HepG2 (cell line): Measurements from ENCODE around the gene TPX2. TPM values are rescaled to one million over a fixed set of nuclear protein-coding genes. Genes with fewer than 3 reads are reported as not detected.
"Not testable (repeated sequence)": the region's sequence is repeated elsewhere in the genome, so short reads cannot be mapped to it uniquely, and the experiment has no call there.

ENCODE experiments used
- ATAC-seq: fragments of 200-7000 bp; cut with Tn5 transposase; 3 replicates; pipeline ENCODE4 v1.9.1; 2020; ENCODE audit warnings: mild to moderate bottlenecking, moderate library complexity
- BruUV-seq: library from RNA; stranded (reverse); fragments of 400-500 nt; replicated peaks from 2 replicates; lab custom pipeline; 2021; lab: Mats Ljungman, UMichigan
- CTCF ChIA-PET: fragments of 300-600 bp; formaldehyde crosslinking; extraction: SDS; loops from one replicate; lab custom pipeline; 2021; ENCODE audit warnings: low total read pairs, inconsistent platforms, low intra/inter-chr PET ratio; lab: Yijun Ruan, JAX
- POLR2A ChIA-PET: fragments of 350-600 bp; sonication (Branson Sonifier 250); formaldehyde crosslinking; loops from one replicate; lab custom pipeline; 2020; ENCODE audit warnings: antibody characterized with exemption, inconsistent platforms; lab: Yijun Ruan, JAX
- DNase-seq: peaks from one replicate; pipeline ENCODE4 v3.0.0-alpha.2; 2015; ENCODE audit warnings: low spot score
- FAIRE-seq: peaks from 3 replicates; lab custom pipeline; 2011; peaks lifted over from hg19 to GRCh38; lab: Jason Lieb, UNC
- H2AFZ ChIP-seq: one replicate; pipeline ENCODE4 v1.6.1; 2011; ENCODE audit warnings: low read length, inconsistent platforms
- H3K27ac ChIP-seq: fragments of 300-600 bp; 3 replicates; pipeline ENCODE4 v1.8.0; 2011; ENCODE audit warnings: mixed run types, mild to moderate bottlenecking, mixed read lengths, low read length, inconsistent platforms; ENCODE audit not compliant: insufficient read depth; ENCODE audit errors: extremely low read length
- H3K27me3 ChIP-seq, 2 experiments: fragments of 200-600 bp in 1 of 2; 2 replicates in 1 of 2; 3 replicates in 1 of 2; pipeline versions ENCODE4 v1.6.0 to v1.8.0; 2011; ENCODE audit warnings: low read length in 2 of 2, mild to moderate bottlenecking in 2 of 2, moderate library complexity in 2 of 2, inconsistent platforms in 1 of 2; ENCODE audit not compliant: insufficient read depth in 2 of 2, control insufficient read depth in 1 of 2
- H3K36me3 ChIP-seq, 2 experiments: fragments of 200-600 bp in 1 of 2; replicated peaks in 1 of 2; 2 replicates in 1 of 2; 3 replicates in 1 of 2; pipeline versions ENCODE4 v1.5.1 to v1.8.0; 2011; ENCODE audit warnings: low read length in 2 of 2, inconsistent platforms in 1 of 2; ENCODE audit not compliant: insufficient read depth in 2 of 2, control insufficient read depth in 1 of 2
- H3K4me1 ChIP-seq: 2 replicates; pipeline ENCODE4 v1.5.1; 2012; ENCODE audit warnings: low read length, inconsistent platforms; ENCODE audit not compliant: insufficient read depth
- H3K4me2 ChIP-seq: 2 replicates; pipeline ENCODE4 v1.6.0; 2011; ENCODE audit warnings: low read depth, low read length, inconsistent platforms
- H3K4me3 ChIP-seq, 3 experiments: fragments of 200-600 bp in 1 of 3; sonication (generic), shearing (Covaris generic) in 1 of 3; replicated peaks in 1 of 3; 2 replicates each; pipeline ENCODE4 v1.5.1; 2011 to 2016; ENCODE audit warnings: low read length in 3 of 3, inconsistent platforms in 2 of 3, low read depth in 2 of 3, mild to moderate bottlenecking in 2 of 3, control low read depth in 1 of 3, mixed read lengths in 1 of 3; ENCODE audit not compliant: insufficient read depth in 1 of 3
- H3K79me2 ChIP-seq: one replicate; pipeline ENCODE4 v1.6.1; 2011; ENCODE audit warnings: low read length, inconsistent platforms; ENCODE audit not compliant: insufficient read depth
- H3K9ac ChIP-seq: 2 replicates; pipeline ENCODE4 v1.6.0; 2011; ENCODE audit warnings: mild to moderate bottlenecking, low read depth, low read length, inconsistent platforms; ENCODE audit not compliant: insufficient read depth
- H3K9me3 ChIP-seq: 2 replicates; pipeline ENCODE4 v1.5.1; 2012; ENCODE audit warnings: mild to moderate bottlenecking, low read length
- H4K20me1 ChIP-seq: 2 replicates; pipeline ENCODE4 v1.6.0; 2011; ENCODE audit warnings: inconsistent platforms, mild to moderate bottlenecking, low read length, moderate library complexity; ENCODE audit not compliant: insufficient read depth
- CEBPB ChIP-seq: IDR thresholded peaks from 2 replicates; pipeline ENCODE4 v1.6.1; 2011; ENCODE audit warnings: low read depth, low read length, improper control_type of control experiment, borderline replicate concordance
- KDM4B ChIP-seq: sonication (generic); formaldehyde crosslinking; IDR thresholded peaks from 2 replicates; pipeline ENCODE4 v1.4.0; 2020; ENCODE audit warnings: missing genetic modification reagents
- MAFF ChIP-seq: IDR thresholded peaks from 2 replicates; pipeline ENCODE4 v1.6.1; 2011; ENCODE audit warnings: low read depth, low read length, improper control_type of control experiment
- MAFK ChIP-seq, 2 experiments: IDR thresholded peaks in 1 of 2; conservative IDR thresholded peaks in 1 of 2; 2 replicates each; pipeline ENCODE4 v1.6.1; 2011; ENCODE audit warnings: improper control_type of control experiment in 2 of 2, low read length in 2 of 2
- SYNCRIP ChIP-seq: fragments of 200-400 bp; formaldehyde crosslinking; IDR thresholded peaks from 2 replicates; pipeline ENCODE4 v1.6.1; 2018; ENCODE audit warnings: mild to moderate bottlenecking, low read depth, low read length; ENCODE audit not compliant: insufficient read depth
- WGBS: methylation state at CpG from one replicate; pipeline ENCODE4 v1.1.6; 2017; ENCODE audit warnings: low lambda C conversion rate; 5-methylcytosine and 5-hydroxymethylcytosine counted together
- in situ Hi-C: cut with HindIII; loops from 2 replicates; pipeline ENCODE4 v1.10.0; 2017; ENCODE audit warnings: low pct_unique_long_range_greater_than_20kb; ENCODE audit not compliant: extremely low pct_ligation_motif_present
- intact Hi-C: fragments of 100-400 bp; cut with micrococcal nuclease; formaldehyde crosslinking; loops from one replicate; pipeline ENCODE4 v1.10.0; 2022; ENCODE audit not compliant: unreplicated experiment
- polyA plus RNA-seq, 8 experiments: library from polyadenylated mRNA; depleted of rRNA in 3 of 8; stranded (reverse) in 7 of 8; unstranded in 1 of 8; fragments of >200 nt; fragmentation: Illumina TruSeq in 4 of 8; extraction: Trizol in 4 of 8; gene quantifications; 2 replicates each; pipeline versions ENCODE4 v1.2.1 to v1.2.3, GENCODE V29; 2011 to 2016; ENCODE audit warnings: low read depth in 4 of 8, missing spikeins in 1 of 8, mixed read lengths in 1 of 8; ENCODE audit not compliant: insufficient read depth in 1 of 8
- total RNA-seq, 5 experiments: library from RNA; depleted of rRNA; stranded (reverse); fragments of >200 nt; fragmentation: Illumina TruSeq; extraction: Trizol; gene quantifications; 2 replicates each; pipeline ENCODE4 v1.2.3, GENCODE V29; 2016; ENCODE audit warnings: low read depth in 1 of 5
- TF ChIP-seq, protein P1 (sequence below): sonication (generic); formaldehyde crosslinking; IDR thresholded peaks from 2 replicates; pipeline ENCODE4 v1.5.1; 2020; ENCODE audit warnings: mild to moderate bottlenecking, moderate library complexity, missing genetic modification reagents

The TPX2 gene
- total and polyA plus RNA-seq, 2 of the 13 experiments (the other 11 are each of a cell fraction or from before 2014, with no cell fraction given): 34.3 to 124 TPM

DNA sequence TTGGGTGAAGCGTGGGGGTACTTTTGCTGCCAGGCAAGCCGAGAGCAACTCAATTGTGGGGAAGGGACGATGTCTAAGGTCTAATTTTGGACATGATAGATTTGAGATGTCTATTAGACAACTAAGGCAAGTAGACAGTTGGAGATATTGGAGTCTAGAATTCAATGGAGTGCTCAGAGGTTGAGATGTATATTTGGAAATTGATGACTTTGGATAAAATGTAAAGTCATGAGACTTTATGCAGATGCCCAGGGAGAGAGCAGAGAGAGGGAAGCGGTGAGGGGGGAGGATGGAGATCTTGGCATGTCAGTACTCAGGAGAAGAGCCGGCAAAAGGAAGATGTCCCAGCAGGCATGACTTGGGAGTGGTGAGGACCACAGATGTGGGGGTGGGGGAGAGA, 87.0 kb downstream of the TPX2 start:
- BruUV-seq: no TSS peak
- no peak overlapping the region for H3K27ac ChIP-seq
- H3K79me2 ChIP-seq: no peaks in the 10 kb centered on the region
- no peak for DNase-seq
- 0 out of 2 replicates have a peak, but pooled peaks cover 7% of the 10 kb centered on the region for H3K4me1 ChIP-seq
- no peak for FAIRE-seq
- WGBS: 32% methylated on average over 5 of the region's 5 CpGs
- H3K4me2 ChIP-seq: no peak overlapping the region
- ChIA-PET CTCF (interaction anchor here (4.8 kb wide), 1 partner anchor 20 kb away, joined by 70 read pairs; the partner anchor contains the start of gene FOXS1), POLR2A (no interaction called here)
- TF ChIP-seq MAFK (conservative IDR thresholded peaks at IDR 0.05 in 1 of 2, IDR thresholded peaks at IDR 0.05 in 1 of 2; ENCODE audit: low read length in 2 of 2): peak; percentile 51 to 56; a peak in 3 of 4 replicates
- TF ChIP-seq KDM4B: no peak
- peak; percentile 30; the same call in 1 of the 2 replicates for TF ChIP-seq MAFF
- H3K9ac ChIP-seq: no peak overlapping the region
- ATAC-seq: no peak
- intact Hi-C loops (loop anchor here (10.0 kb wide), 1 partner anchor 129 kb away; the partner anchor contains the start of gene PDRG1), in situ Hi-C loops (loop anchor here (10.0 kb wide), 1 partner anchor 269 kb away; no protein-coding TSS in a partner anchor)
- no peaks in the 10 kb centered on the region for H3K36me3 ChIP-seq
- H2AFZ ChIP-seq: no peak overlapping the region
- H4K20me1 ChIP-seq: no peaks in the 10 kb centered on the region
- no peaks in the 10 kb centered on the region for H3K9me3 ChIP-seq
- no peak overlapping the region for H3K4me3 ChIP-seq
- H3K27me3 ChIP-seq: peaks cover 12 to 54% of the 10 kb centered on the region in 2 experiments

DNA sequence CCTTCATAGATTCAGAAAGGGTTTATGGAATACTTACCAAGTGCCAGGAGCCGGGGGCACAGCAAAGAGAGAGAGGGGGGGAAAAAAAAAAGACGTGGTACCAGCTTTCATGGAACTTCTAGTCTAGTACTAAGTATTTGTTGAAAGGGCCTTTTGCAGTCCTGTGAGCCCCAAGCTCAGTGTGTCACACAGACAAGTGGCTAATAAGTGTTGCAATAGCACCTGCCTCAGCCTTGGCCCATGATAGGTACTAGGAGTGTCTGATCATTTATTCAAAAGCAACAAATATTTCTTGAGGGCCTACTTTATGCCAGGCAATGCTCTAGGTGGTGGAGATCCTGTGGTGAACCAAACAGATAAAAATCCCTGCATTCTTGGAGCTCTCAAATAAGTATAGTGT, 88.0 kb downstream of the TPX2 start:
- in situ Hi-C loops: loop anchor here (10.0 kb wide), 1 partner anchor 268 kb away; no protein-coding TSS in a partner anchor
- H3K9me3 ChIP-seq: no peaks in the 10 kb centered on the region
- H3K4me2 ChIP-seq: no peak overlapping the region
- H2AFZ ChIP-seq: no peak overlapping the region
- ATAC-seq (no peak), DNase-seq (no peak), FAIRE-seq (no peak)
- H3K27ac ChIP-seq: no peak overlapping the region
- intact Hi-C loops: loop anchor here (10.0 kb wide), 1 partner anchor 128 kb away; the partner anchor contains the start of gene PDRG1
- no peaks in the 10 kb centered on the region for H3K36me3 ChIP-seq
- 2% methylated on average over 2 of the region's 2 CpGs for WGBS
- CTCF ChIA-PET: no interaction called here
- peaks cover 12 to 54% of the 10 kb centered on the region in 2 experiments for H3K27me3 ChIP-seq
- POLR2A ChIA-PET: no interaction called here
- BruUV-seq: no TSS peak
- no peaks in the 10 kb centered on the region for H3K79me2 ChIP-seq
- H3K4me1 ChIP-seq: 0 out of 2 replicates have a peak, but pooled peaks cover 7% of the 10 kb centered on the region
- TF ChIP-seq, protein P1, sequence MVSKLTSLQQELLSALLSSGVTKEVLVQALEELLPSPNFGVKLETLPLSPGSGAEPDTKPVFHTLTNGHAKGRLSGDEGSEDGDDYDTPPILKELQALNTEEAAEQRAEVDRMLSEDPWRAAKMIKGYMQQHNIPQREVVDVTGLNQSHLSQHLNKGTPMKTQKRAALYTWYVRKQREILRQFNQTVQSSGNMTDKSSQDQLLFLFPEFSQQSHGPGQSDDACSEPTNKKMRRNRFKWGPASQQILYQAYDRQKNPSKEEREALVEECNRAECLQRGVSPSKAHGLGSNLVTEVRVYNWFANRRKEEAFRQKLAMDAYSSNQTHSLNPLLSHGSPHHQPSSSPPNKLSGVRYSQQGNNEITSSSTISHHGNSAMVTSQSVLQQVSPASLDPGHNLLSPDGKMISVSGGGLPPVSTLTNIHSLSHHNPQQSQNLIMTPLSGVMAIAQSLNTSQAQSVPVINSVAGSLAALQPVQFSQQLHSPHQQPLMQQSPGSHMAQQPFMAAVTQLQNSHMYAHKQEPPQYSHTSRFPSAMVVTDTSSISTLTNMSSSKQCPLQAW: no peak
- peak; percentile 66; the same call in 1 of the 2 replicates for TF ChIP-seq CEBPB
- TF ChIP-seq SYNCRIP: no peak
- H3K4me3 ChIP-seq: no peak overlapping the region
- no peak overlapping the region for H3K9ac ChIP-seq
- no peaks in the 10 kb centered on the region for H4K20me1 ChIP-seq

DNA sequence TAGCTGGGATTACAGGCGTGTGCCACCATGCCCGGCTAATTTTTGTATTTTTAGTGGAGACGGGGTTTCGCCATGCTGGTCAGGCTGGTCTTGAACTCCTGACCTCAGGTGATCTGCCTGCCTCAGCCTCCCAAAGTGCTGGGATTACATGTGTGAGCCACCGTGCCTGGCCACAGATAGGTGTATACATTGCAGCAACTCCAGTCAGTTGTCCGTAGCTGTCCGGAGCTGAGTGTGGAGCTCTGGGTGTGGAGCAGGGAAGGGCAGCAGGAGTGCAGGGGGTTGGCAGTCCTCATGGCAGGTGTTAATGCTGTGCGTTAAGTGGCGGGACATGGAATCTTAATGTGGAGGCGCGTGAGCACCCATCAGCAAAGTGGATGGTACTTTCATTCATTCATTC, 88.9 kb downstream of the TPX2 start:
- H3K4me1 ChIP-seq, H3K9me3 ChIP-seq, H3K27ac ChIP-seq, H3K36me3 ChIP-seq, H3K4me3 ChIP-seq, ATAC-seq, H2AFZ ChIP-seq, H3K79me2 ChIP-seq, H3K9ac ChIP-seq, FAIRE-seq, DNase-seq, BruUV-seq, CTCF ChIA-PET, H3K4me2 ChIP-seq, H4K20me1 ChIP-seq, POLR2A ChIA-PET: not testable (repeated sequence)
- intact Hi-C loops: loop anchor here (10.0 kb wide), 1 partner anchor 127 kb away; the partner anchor contains the start of gene PDRG1
- WGBS: 57% methylated on average over 11 of the region's 11 CpGs
- in situ Hi-C loops: loop anchor here (10.0 kb wide), 1 partner anchor 267 kb away; no protein-coding TSS in a partner anchor
- peaks cover 12 to 49% of the 10 kb centered on the region in 2 experiments for H3K27me3 ChIP-seq
